ENCODE results near the gene ARSA. TPM values are rescaled to one million over a fixed set of nuclear protein-coding genes. Genes with fewer than 3 reads are reported as not detected.

The ARSA gene
- total RNA-seq, 1 experiment from 2014 or later, result 19.4 TPM

GRCh38 chr22:50585781-50586180, 42.2 kb downstream of the ARSA start:
- DNase-seq (ENCODE audit: low spot score), result no peak
- in situ Hi-C loops (cut with HindIII; ENCODE audit: low sequenced_read_pairs), result no loop called here

DNA sequence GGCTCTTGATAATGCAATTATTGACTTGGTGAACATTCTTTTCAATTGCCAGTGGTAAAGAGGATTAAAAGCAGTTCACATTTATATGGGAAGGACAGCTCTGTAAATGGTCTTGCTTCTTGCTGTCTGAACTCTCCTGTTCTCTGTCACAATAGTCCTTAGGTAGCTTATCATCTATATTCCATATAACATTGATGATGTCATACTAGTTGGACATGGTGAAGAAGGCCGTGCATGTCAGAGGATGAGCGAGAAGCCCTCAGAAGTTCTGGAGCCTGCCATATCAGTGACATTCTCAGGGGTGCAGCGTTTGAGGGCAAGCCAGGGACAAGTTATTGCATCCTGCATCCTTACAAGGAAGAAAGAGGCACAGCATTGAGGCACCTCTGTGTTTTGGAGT, 42.7 kb downstream of the ARSA start:
- in situ Hi-C loops (cut with HindIII; ENCODE audit: low sequenced_read_pairs), result no loop called here
- no peak for DNase-seq (ENCODE audit: low spot score)

GRCh38 chr22:50584106-50585096, 43.6 kb downstream of the ARSA start:
- in situ Hi-C loops (cut with HindIII; ENCODE audit: low sequenced_read_pairs), result no loop called here

GRCh38 chr22:50583294-50583861, 44.6 kb downstream of the ARSA start:
- in situ Hi-C loops (cut with HindIII; ENCODE audit: low sequenced_read_pairs), result no loop called here
- no peak for DNase-seq (ENCODE audit: low spot score)

More at GRCh38 chr22:50584106-50585096, 43.6 kb downstream of the ARSA start:
- no peak for DNase-seq (ENCODE audit: low spot score)

DNA sequence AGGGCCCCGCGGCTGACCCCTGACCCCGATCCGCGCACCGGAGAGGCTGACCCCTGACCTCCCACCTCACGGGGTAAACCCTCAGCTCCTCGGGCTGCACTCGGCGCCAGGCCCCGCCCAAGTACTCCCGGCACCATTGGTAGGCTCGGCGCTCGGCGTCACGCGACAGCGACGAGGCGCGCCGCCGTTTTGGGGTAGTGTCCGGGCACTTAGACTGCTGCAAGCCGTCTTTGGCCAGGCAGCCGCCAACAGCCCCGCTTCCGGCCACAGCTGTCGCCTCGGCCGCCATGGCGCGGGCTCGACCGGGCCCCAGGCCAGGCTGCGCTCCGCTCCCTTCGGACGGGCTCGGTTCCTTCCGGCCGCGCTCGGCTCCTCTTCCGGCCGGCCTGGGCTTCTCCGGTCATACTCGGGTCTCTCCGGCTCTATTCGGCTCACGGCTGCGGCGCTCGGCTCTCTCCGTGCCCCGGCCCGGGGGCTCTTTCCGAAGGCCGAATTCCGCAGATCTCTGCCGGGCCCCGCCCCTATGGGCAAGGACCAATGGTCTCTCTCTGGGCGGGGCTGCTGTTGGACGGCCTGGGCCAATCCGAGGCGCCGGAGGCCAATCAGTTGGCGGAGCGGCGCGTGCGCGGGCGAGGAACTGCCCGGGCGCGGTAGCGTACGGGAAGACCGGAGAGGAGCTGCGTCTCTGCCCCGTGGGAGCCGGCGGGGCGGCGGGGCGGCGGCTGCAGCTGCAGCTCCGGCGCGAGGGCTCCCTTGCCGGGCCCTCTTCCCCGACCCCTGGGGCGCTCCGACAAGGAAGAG, 45.3 kb downstream of the ARSA start, which contains the start of gene CHKB:
Gene CHKB, minus strand, starts transcription at position 357 of the 801 bp plus-strand sequence. Its CDS starts 68 bp downstream, at position 289.
- peak; percentile 99 for DNase-seq (ENCODE audit: low spot score)
- in situ Hi-C loops (cut with HindIII; ENCODE audit: low sequenced_read_pairs), result no loop called here

DNA sequence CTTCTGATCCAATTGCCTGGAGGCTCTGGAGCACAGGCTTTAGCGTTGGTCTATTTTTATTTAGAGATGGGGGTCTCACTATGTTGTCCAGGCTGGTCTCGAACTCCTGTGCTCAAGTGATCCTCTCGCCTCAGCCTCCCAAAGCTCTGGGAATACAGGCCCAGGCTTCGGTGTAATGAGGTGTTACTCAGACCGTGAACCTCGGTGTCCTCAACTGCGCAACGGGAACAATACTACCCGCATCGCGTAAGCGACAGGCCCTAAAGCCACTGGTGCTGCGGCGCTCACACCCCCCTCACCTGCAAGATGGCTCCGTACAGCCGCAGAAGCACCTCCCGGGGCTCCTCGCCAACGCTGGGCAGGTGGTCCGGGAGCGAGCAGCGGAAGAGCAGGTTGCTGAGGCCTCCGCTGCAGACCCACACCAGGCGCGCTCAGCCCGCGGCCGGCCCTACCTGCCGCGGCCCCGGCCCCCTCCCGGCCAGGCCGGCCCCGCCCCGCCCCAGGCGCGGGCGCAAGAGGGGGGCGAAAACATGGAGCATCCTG, 45.9 kb downstream of the ARSA start:
- DNase-seq (ENCODE audit: low spot score), result no peak
- in situ Hi-C loops (cut with HindIII; ENCODE audit: low sequenced_read_pairs), result no loop called here

- no peak for DNase-seq (ENCODE audit: low spot score)
- in situ Hi-C loops (cut with HindIII; ENCODE audit: low sequenced_read_pairs), result no loop called here
Measured at GRCh38 chr22:50581031-50581949, 46.7 kb downstream of the ARSA start.

DNA sequence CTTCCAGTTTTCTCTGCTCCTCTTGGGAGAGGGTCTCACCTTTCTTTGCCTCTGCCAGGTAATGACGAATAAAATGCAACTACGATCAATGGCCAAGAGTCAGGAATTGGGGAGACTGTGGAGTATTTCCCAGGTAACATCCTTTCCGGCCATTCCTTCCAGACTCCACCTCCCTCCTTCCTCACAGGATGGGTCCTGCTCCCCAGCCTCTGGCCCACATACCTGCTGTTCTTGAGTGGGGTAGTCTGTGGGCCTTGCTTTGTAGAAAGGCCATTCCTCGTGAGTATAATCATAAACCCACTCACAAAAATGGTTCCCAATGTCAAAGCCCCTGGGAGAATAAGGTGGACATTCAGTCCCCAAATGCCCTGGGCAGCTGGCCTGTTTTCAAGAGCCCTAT, 48.2 kb downstream of the ARSA start:
- no peak for DNase-seq (ENCODE audit: low spot score)
- in situ Hi-C loops (cut with HindIII; ENCODE audit: low sequenced_read_pairs), result loop anchor here (10.0 kb wide), 1 partner anchor 85 kb away; no protein-coding TSS in a partner anchor

- in situ Hi-C loops (cut with HindIII; ENCODE audit: low sequenced_read_pairs), result loop anchor here (10.0 kb wide), 1 partner anchor 84 kb away; no protein-coding TSS in a partner anchor
- DNase-seq (ENCODE audit: low spot score), result no peak
Measured at GRCh38 chr22:50578776-50579310, 49.1 kb downstream of the ARSA start.

DNA sequence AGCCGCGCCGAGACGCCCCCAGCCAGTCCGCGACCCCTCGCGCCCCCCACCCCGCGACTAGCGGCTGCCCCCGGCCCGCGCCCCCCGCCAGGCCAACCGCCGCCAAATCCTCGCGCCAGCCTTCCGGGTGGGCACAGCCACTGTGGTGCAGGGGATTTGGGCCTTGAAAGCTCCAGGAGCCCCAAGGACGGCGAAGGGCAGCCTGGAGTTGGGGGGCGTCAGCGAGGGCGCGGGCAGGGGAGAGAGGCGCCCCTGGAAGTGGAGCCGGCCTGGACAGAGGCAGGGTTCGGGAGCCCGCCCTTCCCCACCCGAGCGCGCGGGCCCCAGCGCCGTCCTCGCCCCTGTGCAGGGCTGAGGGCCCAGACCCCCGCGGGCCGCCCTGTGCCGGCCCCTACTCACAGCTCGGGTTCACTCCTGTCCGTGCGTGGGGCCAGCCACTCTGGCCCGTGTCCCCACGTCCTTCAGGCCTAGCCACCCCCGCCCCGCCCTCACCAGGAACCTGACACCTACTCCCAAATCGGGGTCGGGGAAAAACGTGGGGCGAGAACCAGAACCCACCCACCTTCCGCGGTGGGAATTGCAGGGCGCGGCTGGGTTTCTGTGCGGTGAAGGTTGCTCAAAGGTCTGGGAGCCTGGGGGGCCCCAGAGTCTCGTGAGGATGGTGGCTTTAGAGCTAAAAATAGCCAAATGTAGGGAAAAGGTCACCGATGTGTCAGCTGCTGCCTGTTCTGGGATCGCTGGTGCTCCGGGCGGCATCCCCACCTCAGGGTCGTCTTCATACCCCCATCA, 49.8 kb downstream of the ARSA start, which contains the start of gene CPT1B:
Gene CPT1B, minus strand, starts transcription at position 441 of the 789 bp plus-strand sequence. CDS start 512 bp downstream, outside the sequence.
- in situ Hi-C loops (cut with HindIII; ENCODE audit: low sequenced_read_pairs), result loop anchor here (10.0 kb wide), 1 partner anchor 83 kb away; no protein-coding TSS in a partner anchor

DNA sequence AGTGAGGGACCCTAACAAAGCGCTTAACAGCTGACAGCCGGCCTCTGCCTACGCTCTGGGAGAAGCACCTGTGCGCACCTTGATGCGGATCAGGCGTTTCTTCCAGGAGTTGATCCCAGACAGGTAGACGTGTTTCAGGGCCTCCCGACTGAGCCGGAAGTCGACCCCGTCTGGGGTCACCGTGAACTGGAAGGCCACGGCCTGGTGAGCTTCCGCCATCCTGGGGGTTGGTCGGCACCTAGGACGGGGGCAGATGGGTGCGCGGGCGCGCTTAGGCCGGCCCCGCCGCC, 50.3 kb downstream of the ARSA start:
- DNase-seq (ENCODE audit: low spot score), result no peak
- in situ Hi-C loops (cut with HindIII; ENCODE audit: low sequenced_read_pairs), result loop anchor here (10.0 kb wide), 1 partner anchor 83 kb away; no protein-coding TSS in a partner anchor

More for the DNA sequence above, 49.8 kb downstream of the ARSA start, which contains the start of gene CPT1B:
- DNase-seq (ENCODE audit: low spot score), result no peak

DNA sequence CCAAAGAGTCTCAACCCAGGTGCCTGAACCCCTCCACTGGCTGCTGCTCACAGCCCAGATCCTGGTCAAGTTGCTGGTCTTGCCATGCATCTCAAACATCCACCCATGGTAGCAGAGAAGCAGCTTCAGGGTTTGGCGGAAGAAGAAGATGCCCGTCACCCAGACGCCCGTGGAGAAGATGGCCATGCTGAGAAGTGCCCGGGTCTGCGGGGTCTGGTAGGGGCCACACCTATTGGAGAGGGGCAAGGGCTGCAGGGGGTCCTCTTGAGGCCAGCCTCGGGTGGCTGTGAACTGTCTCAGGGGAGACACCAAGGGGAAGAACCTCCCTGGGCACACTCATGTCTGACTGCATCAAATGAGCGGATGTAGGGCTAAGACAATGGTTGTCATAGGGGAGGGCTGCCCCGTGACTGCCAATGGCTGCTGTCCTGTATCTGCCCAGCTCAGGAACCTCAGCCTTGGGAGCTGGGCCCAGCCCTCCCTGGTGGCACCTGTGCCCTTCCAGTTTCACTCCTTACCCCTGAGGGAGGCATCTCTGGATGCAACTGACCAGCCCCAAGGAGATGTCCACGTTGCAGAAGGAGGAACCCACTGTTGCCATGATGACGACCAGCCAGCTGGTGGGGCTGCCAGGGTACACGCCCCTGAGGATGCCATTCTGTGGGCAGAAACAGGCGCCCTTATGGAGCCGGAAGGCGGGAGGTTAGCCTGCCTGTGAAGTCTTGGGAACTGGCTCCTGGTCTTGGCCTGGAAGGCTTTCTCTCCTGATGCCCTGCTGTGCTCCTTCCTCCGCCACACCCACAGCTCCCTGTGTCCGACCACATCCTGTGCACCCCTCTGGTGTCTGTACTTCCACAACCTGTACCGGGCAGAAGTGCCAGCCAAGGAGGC, 50.9 kb downstream of the ARSA start:
- peak; percentile 41 for DNase-seq (ENCODE audit: low spot score)
- in situ Hi-C loops (cut with HindIII; ENCODE audit: low sequenced_read_pairs), result loop anchor here (10.0 kb wide), 1 partner anchor 82 kb away; no protein-coding TSS in a partner anchor

DNA sequence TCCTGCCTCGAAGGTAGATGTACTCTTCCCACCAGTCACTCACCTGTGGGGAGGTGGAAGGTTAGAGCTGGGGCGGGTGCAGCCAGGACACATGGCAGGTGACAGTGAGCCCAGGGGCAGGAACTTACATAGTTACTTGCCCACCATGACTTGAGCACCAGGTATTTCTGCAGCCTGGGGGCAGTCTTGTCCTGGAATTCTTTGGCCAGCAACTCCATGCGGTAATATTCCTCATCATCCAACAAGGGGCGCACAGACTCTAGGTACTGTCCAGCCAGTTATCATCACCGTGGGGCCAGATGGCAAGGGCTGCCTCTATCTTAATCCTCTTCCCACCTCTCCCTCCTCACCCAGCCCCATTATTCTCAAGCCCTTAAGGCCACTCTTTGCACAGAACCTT, 51.9 kb downstream of the ARSA start:
- in situ Hi-C loops (cut with HindIII; ENCODE audit: low sequenced_read_pairs), result loop anchor here (10.0 kb wide), 1 partner anchor 81 kb away; no protein-coding TSS in a partner anchor

GRCh38 chr22:50575426-50575941, 52.5 kb downstream of the ARSA start:
- in situ Hi-C loops (cut with HindIII; ENCODE audit: low sequenced_read_pairs), result loop anchor here (10.0 kb wide), 1 partner anchor 81 kb away; no protein-coding TSS in a partner anchor
- DNase-seq (ENCODE audit: low spot score), result no peak

More for the DNA sequence above, 51.9 kb downstream of the ARSA start:
- DNase-seq (ENCODE audit: low spot score), result peak; percentile 92

Measured in G401 (cell line).